GM06990 (cell line): ENCODE measurements around the gene HIGD1A.

ENCODE experiments used
- DNase-seq: peaks from one replicate; pipeline ENCODE4 v3.0.0-alpha.2; 2011; ENCODE audit not compliant: insufficient read length; ENCODE audit errors: extremely low read depth
- H3K27me3 ChIP-seq: replicated peaks from 2 replicates; pipeline ENCODE4 v1.6.0; 2011; ENCODE audit warnings: low read length; ENCODE audit not compliant: control insufficient read depth, insufficient read depth
- H3K36me3 ChIP-seq: 2 replicates; pipeline ENCODE4 v1.5.1; 2011; ENCODE audit warnings: low read length; ENCODE audit not compliant: control insufficient read depth, insufficient read depth
- H3K4me3 ChIP-seq: replicated peaks from 2 replicates; pipeline ENCODE4 v1.5.1; 2011; ENCODE audit warnings: low read depth, mild to moderate bottlenecking, control low read depth, low read length
- CTCF ChIP-seq: IDR thresholded peaks from 2 replicates; pipeline ENCODE4 v1.5.1; 2011; ENCODE audit warnings: low read length, control low read depth, mild to moderate bottlenecking, inconsistent platforms; ENCODE audit not compliant: insufficient read depth, poor library complexity, severe bottlenecking

HIGD1A gene

GRCh38 chr3:42804106-42804830 lies at the start of gene HIGD1A:
Gene HIGD1A, minus strand, starts transcription at chr3:42804490. Its CDS starts 10,237 bp downstream, at chr3:42794253.
- H3K27me3 ChIP-seq, result no peaks in the 10 kb centered on the region
- no peaks in the 10 kb centered on the region for H3K36me3 ChIP-seq
- peak; percentile 96 for DNase-seq
- H3K4me3 ChIP-seq, result peak within 1 kb of the TSS; percentile 79
- TF ChIP-seq CTCF, result no peak

GRCh38 chr3:42853739-42854302 lies 49.5 kb upstream of the HIGD1A start:
- DNase-seq, result no peak
- no peaks in the 10 kb centered on the region for H3K36me3 ChIP-seq
- TF ChIP-seq CTCF, result no peak
- H3K4me3 ChIP-seq, result no peak overlapping the region
- H3K27me3 ChIP-seq, result no peaks in the 10 kb centered on the region; the same call in 1 of the 2 replicates

GRCh38 chr3:42853056-42853455 lies 48.8 kb upstream of the HIGD1A start:
- H3K27me3 ChIP-seq, result no peaks in the 10 kb centered on the region; the same call in 1 of the 2 replicates
- H3K36me3 ChIP-seq, result no peaks in the 10 kb centered on the region
- DNase-seq, result no peak
- TF ChIP-seq CTCF, result no peak
- H3K4me3 ChIP-seq, result no peak overlapping the region

- TF ChIP-seq CTCF, result no peak
- Histone ChIP-seq H3K36me3 (no peaks in the 10 kb centered on the region), H3K4me3 (no peak overlapping the region), H3K27me3 (no peaks in the 10 kb centered on the region; the same call in 1 of the 2 replicates)
- no peak for DNase-seq
Measured at GRCh38 chr3:42852441-42852840, 48.2 kb upstream of the HIGD1A start.

GRCh38 chr3:42851228-42851834 lies 47.0 kb upstream of the HIGD1A start:
- no peak for DNase-seq
- Histone ChIP-seq H3K36me3 (no peaks in the 10 kb centered on the region), H3K27me3 (no peaks in the 10 kb centered on the region; the same call in 1 of the 2 replicates), H3K4me3 (no peak overlapping the region)
- TF ChIP-seq CTCF, result no peak
